ENCODE measurements around the gene PAGR1.
A peak's percentile ranks its signal among the peaks of the same experiment; 100 is the strongest.

The PAGR1 gene

DNA sequence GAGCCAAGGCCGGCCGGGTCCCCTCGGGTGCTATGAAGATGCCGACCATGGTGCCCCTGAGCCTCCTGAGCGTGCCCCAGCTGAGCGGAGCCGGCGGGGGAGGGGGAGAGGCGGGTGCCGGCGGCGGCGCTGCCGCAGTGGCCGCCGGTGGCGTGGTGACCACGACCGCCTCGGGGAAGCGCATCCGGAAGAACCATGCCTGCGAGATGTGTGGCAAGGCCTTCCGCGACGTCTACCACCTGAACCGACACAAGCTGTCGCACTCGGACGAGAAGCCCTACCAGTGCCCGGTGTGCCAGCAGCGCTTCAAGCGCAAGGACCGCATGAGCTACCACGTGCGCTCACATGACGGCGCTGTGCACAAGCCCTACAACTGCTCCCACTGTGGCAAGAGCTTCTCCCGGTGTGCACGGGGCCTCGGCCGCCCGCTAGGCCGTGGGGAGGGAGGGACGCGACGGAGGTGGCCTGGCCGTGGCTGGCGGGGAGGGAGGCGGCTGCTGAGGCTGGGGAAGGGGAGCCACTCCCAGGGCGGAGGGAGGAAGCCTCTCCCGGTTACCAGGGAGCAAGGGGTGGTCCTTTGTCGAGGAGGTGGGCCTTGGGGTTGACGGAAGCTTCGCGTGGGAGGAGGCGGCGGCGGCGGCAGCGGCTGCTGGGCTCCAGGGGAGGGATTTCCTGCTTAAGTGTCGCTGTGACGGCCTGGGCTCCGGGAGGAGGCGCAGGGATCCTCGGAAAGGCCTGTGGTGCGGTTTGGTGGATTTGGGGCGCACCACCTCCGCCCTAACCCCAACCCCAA lies 8.3 kb upstream of the PAGR1 start:
- peak overlapping the region; percentile 64 for H3K4me3 ChIP-seq (ENCODE audit: low read length)
- peak; percentile 84 for DNase-seq (ENCODE audit: low read depth)
- TF ChIP-seq, protein P1, sequence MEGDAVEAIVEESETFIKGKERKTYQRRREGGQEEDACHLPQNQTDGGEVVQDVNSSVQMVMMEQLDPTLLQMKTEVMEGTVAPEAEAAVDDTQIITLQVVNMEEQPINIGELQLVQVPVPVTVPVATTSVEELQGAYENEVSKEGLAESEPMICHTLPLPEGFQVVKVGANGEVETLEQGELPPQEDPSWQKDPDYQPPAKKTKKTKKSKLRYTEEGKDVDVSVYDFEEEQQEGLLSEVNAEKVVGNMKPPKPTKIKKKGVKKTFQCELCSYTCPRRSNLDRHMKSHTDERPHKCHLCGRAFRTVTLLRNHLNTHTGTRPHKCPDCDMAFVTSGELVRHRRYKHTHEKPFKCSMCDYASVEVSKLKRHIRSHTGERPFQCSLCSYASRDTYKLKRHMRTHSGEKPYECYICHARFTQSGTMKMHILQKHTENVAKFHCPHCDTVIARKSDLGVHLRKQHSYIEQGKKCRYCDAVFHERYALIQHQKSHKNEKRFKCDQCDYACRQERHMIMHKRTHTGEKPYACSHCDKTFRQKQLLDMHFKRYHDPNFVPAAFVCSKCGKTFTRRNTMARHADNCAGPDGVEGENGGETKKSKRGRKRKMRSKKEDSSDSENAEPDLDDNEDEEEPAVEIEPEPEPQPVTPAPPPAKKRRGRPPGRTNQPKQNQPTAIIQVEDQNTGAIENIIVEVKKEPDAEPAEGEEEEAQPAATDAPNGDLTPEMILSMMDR (conservative IDR thresholded peaks at IDR 0.05; ENCODE audit: low read depth, low read length), result peak; percentile 35

DNA sequence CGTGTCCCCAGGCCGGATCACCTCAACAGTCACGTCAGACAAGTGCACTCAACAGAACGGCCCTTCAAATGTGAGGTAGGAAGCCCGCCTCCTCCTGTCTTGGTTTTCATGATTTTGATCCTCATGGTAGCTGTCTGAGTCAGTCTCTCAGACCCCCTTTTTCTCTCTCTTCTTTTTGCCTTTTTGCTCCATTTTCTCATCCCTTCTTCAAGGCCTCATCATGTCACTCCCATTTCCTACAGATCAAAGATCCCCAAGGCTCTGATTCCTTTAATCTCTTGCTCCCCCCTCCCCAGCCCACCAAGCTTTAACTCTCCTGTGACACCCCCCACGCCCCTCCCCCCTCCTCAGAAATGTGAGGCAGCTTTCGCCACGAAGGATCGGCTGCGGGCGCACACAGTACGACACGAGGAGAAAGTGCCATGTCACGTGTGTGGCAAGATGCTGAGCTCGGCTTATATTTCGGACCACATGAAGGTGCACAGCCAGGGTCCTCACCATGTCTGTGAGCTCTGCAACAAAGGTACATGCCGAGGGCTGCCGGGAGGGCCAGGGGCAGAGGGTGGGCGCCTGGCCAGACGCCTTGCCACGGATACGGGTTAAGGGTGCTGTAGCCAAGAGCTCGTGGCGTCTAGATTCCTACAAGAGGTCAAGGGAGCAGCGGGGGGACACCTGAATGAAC lies 7.6 kb upstream of the PAGR1 start:
- DNase-seq (ENCODE audit: low read depth), result no peak
- TF ChIP-seq, protein P1 (conservative IDR thresholded peaks at IDR 0.05; ENCODE audit: low read depth, low read length), result no peak
- peak overlapping the region; percentile 64 for H3K4me3 ChIP-seq (ENCODE audit: low read length)

DNA sequence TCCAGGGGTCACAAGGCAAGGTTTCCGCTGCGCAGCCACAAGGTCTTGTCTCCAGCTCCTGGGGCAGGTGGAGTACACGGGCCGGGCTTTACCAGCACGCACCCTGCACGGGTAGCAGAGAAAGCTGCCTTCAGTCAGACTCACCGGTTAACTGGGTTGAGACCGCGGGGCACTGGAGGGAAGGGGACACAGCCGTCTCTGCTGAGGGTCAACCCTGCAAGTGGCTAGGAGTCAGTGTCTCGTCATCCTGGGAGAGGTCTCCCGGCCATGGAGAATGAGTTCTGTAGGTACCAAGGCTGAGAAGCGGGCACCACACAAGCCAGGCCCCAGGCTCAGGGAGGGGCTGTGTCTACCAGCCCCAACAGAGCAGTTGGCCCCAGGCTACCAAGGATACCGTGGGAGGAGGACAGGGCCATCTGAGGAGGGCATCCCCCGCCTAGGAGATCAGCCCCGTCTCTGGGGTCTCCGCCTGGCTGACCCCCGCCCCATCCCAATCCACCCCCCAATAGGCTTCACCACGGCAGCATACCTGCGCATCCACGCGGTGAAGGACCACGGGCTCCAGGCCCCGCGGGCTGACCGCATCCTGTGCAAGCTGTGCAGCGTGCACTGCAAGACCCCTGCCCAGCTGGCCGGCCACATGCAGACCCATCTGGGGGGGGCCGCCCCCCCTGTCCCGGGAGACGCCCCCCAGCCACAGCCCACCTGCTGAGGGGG lies 6.8 kb upstream of the PAGR1 start:
- H3K4me3 ChIP-seq (ENCODE audit: low read length), result peak overlapping the region; percentile 64
- no peak for DNase-seq (ENCODE audit: low read depth)
- TF ChIP-seq, protein P1 (conservative IDR thresholded peaks at IDR 0.05; ENCODE audit: low read depth, low read length), result no peak

DNA sequence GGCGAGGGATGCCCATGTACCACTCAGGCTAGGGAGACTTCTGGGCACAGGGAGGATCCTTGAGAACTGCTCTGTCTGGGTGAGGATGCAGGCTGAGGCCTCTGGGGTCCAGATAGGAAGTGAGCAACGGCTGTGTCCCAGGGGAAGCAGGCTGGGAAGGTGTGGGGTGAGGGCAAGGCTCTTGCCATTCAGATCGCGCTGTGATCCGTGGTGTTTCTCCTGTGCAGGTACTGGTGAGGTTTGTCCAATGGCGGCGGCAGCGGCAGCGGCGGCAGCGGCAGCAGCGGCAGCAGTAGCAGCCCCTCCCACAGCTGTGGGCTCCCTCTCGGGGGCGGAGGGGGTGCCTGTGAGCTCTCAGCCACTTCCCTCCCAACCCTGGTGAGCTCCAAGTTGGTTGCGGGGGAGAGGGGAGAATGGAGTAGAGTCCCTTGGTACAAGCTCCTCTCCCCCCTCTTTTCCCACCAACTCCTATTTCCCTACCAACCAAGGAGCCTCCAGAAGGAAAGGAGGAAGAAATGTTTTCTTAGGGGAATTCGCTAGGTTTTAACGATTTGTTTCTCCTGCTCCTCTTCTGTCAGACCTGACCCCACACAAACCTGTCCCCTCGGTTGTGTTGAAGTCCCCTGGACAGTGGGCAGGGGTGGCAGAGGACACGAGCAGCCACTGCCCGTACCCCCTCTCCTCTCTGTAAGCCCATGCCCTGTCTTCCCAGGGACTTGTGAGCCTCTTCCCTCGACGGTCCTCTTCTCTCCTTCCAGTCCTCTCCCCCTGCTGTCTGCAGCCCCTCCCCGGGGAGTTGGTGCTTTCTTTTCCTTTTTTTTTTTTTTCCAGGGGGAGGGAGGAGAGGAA lies 5.9 kb upstream of the PAGR1 start:
- peak overlapping the region; percentile 25 for H3K4me3 ChIP-seq (ENCODE audit: low read length)
- TF ChIP-seq, protein P1 (conservative IDR thresholded peaks at IDR 0.05; ENCODE audit: low read depth, low read length), result no peak
- no peak for DNase-seq (ENCODE audit: low read depth)

DNA sequence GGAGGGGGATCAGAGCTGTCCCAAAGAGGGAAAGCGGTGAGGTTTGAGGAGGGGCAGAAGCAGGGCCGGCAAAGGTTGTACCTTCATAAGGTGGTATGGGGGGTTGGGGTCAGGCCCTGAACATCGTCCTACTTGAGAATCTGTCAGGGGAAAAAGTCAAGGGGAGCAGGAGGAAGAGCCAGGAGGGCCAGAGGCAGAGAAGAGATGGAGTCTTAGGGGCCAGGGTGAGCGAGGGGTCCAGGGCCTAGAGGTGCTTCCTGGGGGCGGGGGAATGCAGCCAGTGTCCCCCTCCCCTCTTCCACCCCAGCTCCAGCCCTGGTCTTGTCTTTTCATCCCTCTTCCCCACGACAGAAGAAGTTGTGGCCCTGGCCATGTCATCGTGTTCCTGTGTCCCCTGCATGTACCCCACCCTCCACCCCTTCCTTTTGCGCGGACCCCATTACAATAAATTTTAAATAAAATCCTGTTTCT lies 5.2 kb upstream of the PAGR1 start:
- TF ChIP-seq, protein P1 (conservative IDR thresholded peaks at IDR 0.05; ENCODE audit: low read depth, low read length), result no peak
- no peak for DNase-seq (ENCODE audit: low read depth)
- H3K4me3 ChIP-seq (ENCODE audit: low read length), result no peak overlapping the region

DNA sequence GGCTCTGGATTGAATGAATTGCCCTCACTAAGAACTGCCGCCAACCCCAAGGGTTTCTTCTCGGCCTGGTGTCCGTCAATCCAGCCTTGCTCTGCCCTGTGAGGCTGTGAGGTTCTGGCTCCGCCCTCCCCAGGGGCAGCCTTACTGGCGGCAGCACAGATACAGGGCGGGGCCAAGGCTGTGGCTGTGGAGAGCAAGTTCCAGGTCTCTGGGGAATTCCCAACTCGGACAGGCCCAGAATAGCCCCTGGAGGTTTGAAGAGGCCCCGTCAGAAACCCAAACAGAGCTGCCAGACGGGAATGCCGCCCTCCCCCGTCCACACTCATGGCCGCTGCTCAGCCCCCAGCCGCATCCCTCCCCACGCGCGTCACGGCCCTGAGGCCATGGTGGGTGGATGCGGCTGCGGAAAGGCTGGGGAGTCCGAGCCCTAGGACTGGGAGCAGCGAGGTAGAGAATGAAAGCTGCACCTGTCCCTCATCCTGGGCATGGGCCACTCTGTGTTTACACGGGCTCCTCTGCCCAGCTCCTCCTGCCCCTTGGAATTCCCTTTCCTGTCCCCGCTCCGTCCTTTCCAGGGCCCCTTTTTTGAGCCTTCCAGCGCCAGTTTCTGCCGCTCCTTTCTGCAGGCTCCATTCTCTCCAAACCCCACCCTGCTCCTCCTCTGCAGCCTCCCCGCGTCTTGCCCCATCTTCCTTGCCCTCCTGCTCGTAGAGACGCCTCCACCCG lies 4.6 kb upstream of the PAGR1 start:
- TF ChIP-seq, protein P1 (conservative IDR thresholded peaks at IDR 0.05; ENCODE audit: low read depth, low read length), result no peak
- peak; percentile 87 for DNase-seq (ENCODE audit: low read depth)
- peak overlapping the region; percentile 56 for H3K4me3 ChIP-seq (ENCODE audit: low read length)

All from retinal pigment epithelial cell (primary cell).